A673 (cell line): Measurements from ENCODE around the gene AHDC1.

Source experiments
- EZH2 ChIP-seq: fragments of 200-600 bp; sonication (generic); IDR thresholded peaks from 2 replicates; pipeline ENCODE4 v1.6.1; 2017; ENCODE audit warnings: borderline replicate concordance, low read depth, mild to moderate bottlenecking, mixed read lengths, antibody characterized with exemption, low read length; ENCODE audit not compliant: poor library complexity, severe bottlenecking
- TF ChIP-seq, protein P1 (sequence below): fragments of 300-800, 200-600 bp; sonication (generic); conservative IDR thresholded peaks from 2 replicates; pipeline ENCODE4 v1.5.1; 2017; ENCODE audit warnings: low read depth, mild to moderate bottlenecking, antibody characterized with exemption, low read length, moderate library complexity, mixed read lengths

- no peak for TF ChIP-seq EZH2
- TF ChIP-seq, protein P1, sequence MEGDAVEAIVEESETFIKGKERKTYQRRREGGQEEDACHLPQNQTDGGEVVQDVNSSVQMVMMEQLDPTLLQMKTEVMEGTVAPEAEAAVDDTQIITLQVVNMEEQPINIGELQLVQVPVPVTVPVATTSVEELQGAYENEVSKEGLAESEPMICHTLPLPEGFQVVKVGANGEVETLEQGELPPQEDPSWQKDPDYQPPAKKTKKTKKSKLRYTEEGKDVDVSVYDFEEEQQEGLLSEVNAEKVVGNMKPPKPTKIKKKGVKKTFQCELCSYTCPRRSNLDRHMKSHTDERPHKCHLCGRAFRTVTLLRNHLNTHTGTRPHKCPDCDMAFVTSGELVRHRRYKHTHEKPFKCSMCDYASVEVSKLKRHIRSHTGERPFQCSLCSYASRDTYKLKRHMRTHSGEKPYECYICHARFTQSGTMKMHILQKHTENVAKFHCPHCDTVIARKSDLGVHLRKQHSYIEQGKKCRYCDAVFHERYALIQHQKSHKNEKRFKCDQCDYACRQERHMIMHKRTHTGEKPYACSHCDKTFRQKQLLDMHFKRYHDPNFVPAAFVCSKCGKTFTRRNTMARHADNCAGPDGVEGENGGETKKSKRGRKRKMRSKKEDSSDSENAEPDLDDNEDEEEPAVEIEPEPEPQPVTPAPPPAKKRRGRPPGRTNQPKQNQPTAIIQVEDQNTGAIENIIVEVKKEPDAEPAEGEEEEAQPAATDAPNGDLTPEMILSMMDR = no peak
Measured at GRCh38 chr1:27603681-27604578, at the start of gene AHDC1.
